HUES48 (cell line): Measurements from ENCODE around the gene GOLGA2.

Source experiments
- H3K27ac ChIP-seq: one replicate; pipeline ENCODE4 v1.7.0; 2013; ENCODE audit warnings: low read depth, low read length, inconsistent platforms
- H3K27me3 ChIP-seq: 2 replicates; pipeline ENCODE4 v1.6.1; 2013; ENCODE audit warnings: mild to moderate bottlenecking, low read length; ENCODE audit not compliant: control insufficient read depth, insufficient read depth
- H3K36me3 ChIP-seq: 2 replicates; pipeline ENCODE4 v1.6.1; 2013; ENCODE audit warnings: low read length; ENCODE audit not compliant: control insufficient read depth, insufficient read depth
- H3K4me1 ChIP-seq: 2 replicates; pipeline ENCODE4 v1.6.1; 2013; ENCODE audit warnings: mild to moderate bottlenecking, low read length; ENCODE audit not compliant: control insufficient read depth, insufficient read depth
- H3K4me3 ChIP-seq: 2 replicates; pipeline ENCODE4 v1.5.1; 2013; ENCODE audit warnings: mild to moderate bottlenecking, low read depth, low read length
- H3K9ac ChIP-seq: 2 replicates; pipeline ENCODE4 v1.6.1; 2013; ENCODE audit warnings: mild to moderate bottlenecking, low read depth, low read length, moderate library complexity
- H3K9me3 ChIP-seq: 2 replicates; pipeline ENCODE4 v1.6.1; 2013; ENCODE audit warnings: low read length; ENCODE audit not compliant: control insufficient read depth, insufficient read depth

Gene GOLGA2

GRCh38 chr9:128275198-128276007 lies at the start of gene GOLGA2:
GOLGA2 (minus strand) TSS chr9:128276007; CDS start chr9:128275976, 31 bp downstream.
- Histone ChIP-seq H3K9me3 (no peaks in the 10 kb centered on the region), H3K4me1 (0 out of 2 replicates have a peak, but pooled peaks cover 4% of the 10 kb centered on the region), H3K27ac (peak within 1 kb of the TSS; percentile 84), H3K4me3 (peak within 1 kb of the TSS; percentile 79), H3K27me3 (no peaks in the 10 kb centered on the region), H3K9ac (peak within 1 kb of the TSS; percentile 71), H3K36me3 (peaks cover 25% of the 10 kb centered on the region)

- Histone ChIP-seq H3K4me1 (no peaks in the 10 kb centered on the region; the same call in 1 of the 2 replicates), H3K27ac (no peak overlapping the region), H3K9ac (no peak overlapping the region), H3K4me3 (no peak overlapping the region), H3K9me3 (no peaks in the 10 kb centered on the region), H3K36me3 (peaks cover 43% of the 10 kb centered on the region), H3K27me3 (no peaks in the 10 kb centered on the region)
Observed at GRCh38 chr9:128324401-128324800, 48.6 kb upstream of the GOLGA2 start.

GRCh38 chr9:128323791-128324190 lies 48.0 kb upstream of the GOLGA2 start:
- no peak overlapping the region for H3K27ac ChIP-seq
- peak overlapping the region; percentile 83 for H3K4me3 ChIP-seq
- H3K9ac ChIP-seq: no peak overlapping the region
- H3K36me3 ChIP-seq: peaks cover 40% of the 10 kb centered on the region
- no peaks in the 10 kb centered on the region for H3K27me3 ChIP-seq
- H3K9me3 ChIP-seq: no peaks in the 10 kb centered on the region
- H3K4me1 ChIP-seq: no peaks in the 10 kb centered on the region; the same call in 1 of the 2 replicates

- H3K36me3 ChIP-seq: peaks cover 36% of the 10 kb centered on the region
- H3K4me1 ChIP-seq: no peaks in the 10 kb centered on the region; the same call in 1 of the 2 replicates
- peak overlapping the region; percentile 75 for H3K9ac ChIP-seq
- peak overlapping the region; percentile 81 for H3K27ac ChIP-seq
- no peaks in the 10 kb centered on the region for H3K9me3 ChIP-seq
- H3K27me3 ChIP-seq: no peaks in the 10 kb centered on the region
- H3K4me3 ChIP-seq: peak overlapping the region; percentile 83
Observed at GRCh38 chr9:128323212-128323730, 47.5 kb upstream of the GOLGA2 start.

- Histone ChIP-seq H3K4me1 (no peaks in the 10 kb centered on the region; the same call in 1 of the 2 replicates), H3K27ac (peak within 1 kb of the TSS; percentile 81), H3K4me3 (peak within 1 kb of the TSS; percentile 83), H3K9ac (peak within 1 kb of the TSS; percentile 75), H3K27me3 (no peaks in the 10 kb centered on the region), H3K9me3 (no peaks in the 10 kb centered on the region), H3K36me3 (peaks cover 36% of the 10 kb centered on the region)
Observed at GRCh38 chr9:128322404-128323211, 46.8 kb upstream of the GOLGA2 start, which contains the start of the genes COQ4 and TRUB2. COQ4 (plus strand) TSS chr9:128322839; CDS start chr9:128322859, 20 bp downstream. TRUB2 (minus strand) TSS chr9:128322447; CDS start chr9:128322408, 39 bp downstream.

GRCh38 chr9:128321879-128322403 lies 46.1 kb upstream of the GOLGA2 start:
- no peaks in the 10 kb centered on the region; the same call in 1 of the 2 replicates for H3K4me1 ChIP-seq
- no peaks in the 10 kb centered on the region for H3K9me3 ChIP-seq
- peaks cover 40% of the 10 kb centered on the region for H3K36me3 ChIP-seq
- H3K27me3 ChIP-seq: no peaks in the 10 kb centered on the region
- peak overlapping the region; percentile 81 for H3K27ac ChIP-seq
- H3K4me3 ChIP-seq: peak overlapping the region; percentile 83
- peak overlapping the region; percentile 75 for H3K9ac ChIP-seq

GRCh38 chr9:128321343-128321742 lies 45.5 kb upstream of the GOLGA2 start:
- Histone ChIP-seq H3K4me1 (no peaks in the 10 kb centered on the region; the same call in 1 of the 2 replicates), H3K27me3 (no peaks in the 10 kb centered on the region), H3K9me3 (no peaks in the 10 kb centered on the region), H3K36me3 (peaks cover 46% of the 10 kb centered on the region), H3K9ac (no peak overlapping the region), H3K4me3 (peak overlapping the region; percentile 83), H3K27ac (no peak overlapping the region)

- Histone ChIP-seq H3K4me3 (no peak overlapping the region), H3K4me1 (no peaks in the 10 kb centered on the region; the same call in 1 of the 2 replicates), H3K9ac (no peak overlapping the region), H3K27me3 (no peaks in the 10 kb centered on the region), H3K27ac (no peak overlapping the region), H3K9me3 (no peaks in the 10 kb centered on the region), H3K36me3 (peaks cover 54% of the 10 kb centered on the region)
Observed at GRCh38 chr9:128317629-128318028, 41.8 kb upstream of the GOLGA2 start.

- no peak overlapping the region for H3K27ac ChIP-seq
- H3K4me1 ChIP-seq: no peaks in the 10 kb centered on the region; the same call in 1 of the 2 replicates
- H3K9me3 ChIP-seq: no peaks in the 10 kb centered on the region
- no peak overlapping the region for H3K4me3 ChIP-seq
- no peak overlapping the region for H3K9ac ChIP-seq
- peaks cover 56% of the 10 kb centered on the region for H3K36me3 ChIP-seq
- H3K27me3 ChIP-seq: no peaks in the 10 kb centered on the region
Observed at GRCh38 chr9:128316421-128316820, 40.6 kb upstream of the GOLGA2 start.

- H3K27ac ChIP-seq: no peak overlapping the region
- H3K4me3 ChIP-seq: no peak overlapping the region
- H3K36me3 ChIP-seq: peaks cover 67% of the 10 kb centered on the region
- H3K9me3 ChIP-seq: no peaks in the 10 kb centered on the region
- no peaks in the 10 kb centered on the region for H3K27me3 ChIP-seq
- no peaks in the 10 kb centered on the region for H3K4me1 ChIP-seq
- H3K9ac ChIP-seq: no peak overlapping the region
Observed at GRCh38 chr9:128314697-128315096, 38.9 kb upstream of the GOLGA2 start.
